SU-DHL-6 (cell line): Measurements from ENCODE around the gene CSN2.

Source experiments
- H2AFZ ChIP-seq: fragments of 200-600 bp; sonication (generic); 2 replicates; pipeline ENCODE4 v1.6.1; 2014; ENCODE audit warnings: low read depth, mild to moderate bottlenecking, moderate library complexity, mixed read lengths, antibody characterized with exemption, low read length; ENCODE audit not compliant: severe bottlenecking
- H3F3A ChIP-seq: fragments of 200-600 bp; shearing (Covaris generic); 2 replicates; pipeline ENCODE4 v1.6.0; 2016; ENCODE audit warnings: antibody characterized with exemption, mild to moderate bottlenecking; ENCODE audit not compliant: insufficient read depth
- H3K27ac ChIP-seq: fragments of 200-600 bp; sonication (generic); 2 replicates; pipeline ENCODE4 v1.5.1; 2016; ENCODE audit warnings: low read depth, mild to moderate bottlenecking, low read length, moderate library complexity, mixed read lengths
- H3K27me3 ChIP-seq: fragments of 200-600 bp; sonication (generic), shearing (Covaris generic); 2 replicates; pipeline ENCODE4 v1.6.0; 2014; ENCODE audit warnings: mild to moderate bottlenecking, low read length
- H3K36me3 ChIP-seq: fragments of 200-600 bp; sonication (generic); 2 replicates; pipeline ENCODE4 v1.6.1; 2014; ENCODE audit warnings: mild to moderate bottlenecking, low read length, mixed read lengths
- H3K4me2 ChIP-seq: fragments of 300-600, 200-600 bp; shearing (Covaris generic), sonication (generic); 2 replicates; pipeline ENCODE4 v1.6.0; 2014; ENCODE audit warnings: low read length, low read depth, mild to moderate bottlenecking; ENCODE audit not compliant: poor library complexity, severe bottlenecking
- H3K4me3 ChIP-seq: fragments of 200-600 bp; sonication (generic); 2 replicates; pipeline ENCODE4 v1.5.1; 2014; ENCODE audit warnings: antibody characterized with exemption, low read length, mild to moderate bottlenecking, mixed read lengths; ENCODE audit not compliant: insufficient read depth, poor library complexity, severe bottlenecking
- H3K79me2 ChIP-seq: fragments of 200-600 bp; sonication (generic); 2 replicates; pipeline ENCODE4 v1.6.1; 2014; ENCODE audit warnings: mild to moderate bottlenecking, low read length, moderate library complexity; ENCODE audit not compliant: insufficient read depth
- H3K9ac ChIP-seq: fragments of 200-600 bp; sonication (generic); 2 replicates; pipeline ENCODE4 v1.7.0; 2014; ENCODE audit warnings: mild to moderate bottlenecking, low read length
- H3K9me2 ChIP-seq: fragments of 200-600 bp; sonication (generic); replicated peaks from 2 replicates; pipeline ENCODE4 v1.6.1; 2014; ENCODE audit warnings: low read length; ENCODE audit not compliant: insufficient read depth
- H3K9me3 ChIP-seq: fragments of 200-600 bp; sonication (generic); 2 replicates; pipeline ENCODE4 v1.6.1; 2014; ENCODE audit warnings: low read length, mixed read lengths; ENCODE audit not compliant: insufficient read depth
- H4K20me1 ChIP-seq: fragments of 200-600 bp; sonication (generic); 2 replicates; pipeline ENCODE4 v1.6.1; 2014; ENCODE audit warnings: low read depth, mild to moderate bottlenecking, antibody characterized with exemption, low read length, moderate library complexity, mixed read lengths
- CTCF ChIP-seq: fragments of 200-600 bp; sonication (generic); IDR thresholded peaks from one replicate; pipeline ENCODE4 v1.5.1; 2017; ENCODE audit warnings: antibody characterized with exemption, mild to moderate bottlenecking, low read length, moderate library complexity; ENCODE audit not compliant: insufficient read depth, poor library complexity, severe bottlenecking
- EZH2phosphoT487 ChIP-seq: fragments of 200-600 bp; sonication (generic), shearing (Covaris generic); conservative IDR thresholded peaks from 2 replicates; pipeline ENCODE4 v1.6.1; 2018; ENCODE audit warnings: mild to moderate bottlenecking, antibody characterized with exemption, low read length, moderate library complexity, mixed read lengths

Gene CSN2

DNA sequence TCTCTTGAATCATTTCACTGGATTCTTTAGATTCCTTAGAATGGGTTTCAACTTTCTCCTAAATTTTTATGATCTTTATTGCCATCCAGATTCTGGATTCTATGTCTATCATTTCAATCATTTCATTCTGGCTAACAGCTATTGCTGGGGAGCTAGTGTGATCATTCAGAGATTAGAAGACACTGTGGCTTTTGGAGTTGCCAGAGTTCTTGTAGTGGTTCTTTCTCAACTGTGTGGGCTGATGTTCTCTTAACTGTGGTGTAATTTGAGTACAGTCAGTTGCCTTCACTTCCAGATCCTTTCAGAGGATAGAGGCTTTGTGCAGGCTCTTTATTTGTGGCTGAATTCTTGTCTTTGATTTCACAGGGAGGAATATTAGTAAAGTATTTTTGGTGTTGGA, 12.1 kb upstream of the CSN2 start:
- no peak overlapping the region for H3K4me2 ChIP-seq
- H3K79me2 ChIP-seq, result no peaks in the 10 kb centered on the region
- no peaks in the 10 kb centered on the region for H3K27me3 ChIP-seq
- no peaks in the 10 kb centered on the region for H4K20me1 ChIP-seq
- H3K27ac ChIP-seq, result no peak overlapping the region
- no peak overlapping the region for H3K9ac ChIP-seq
- no peaks in the 10 kb centered on the region for H3K9me3 ChIP-seq
- no peaks in the 10 kb centered on the region for H3K9me2 ChIP-seq
- H3F3A ChIP-seq, result no peaks in the 10 kb centered on the region
- TF ChIP-seq EZH2phosphoT487 (no peak), CTCF (no peak)
- H3K36me3 ChIP-seq, result no peaks in the 10 kb centered on the region
- H3K4me3 ChIP-seq, result no peak overlapping the region
- no peak overlapping the region for H2AFZ ChIP-seq

GRCh38 chr4:69974631-69975030, 9.1 kb upstream of the CSN2 start:
- Histone ChIP-seq H3K27me3 (no peaks in the 10 kb centered on the region), H3K4me2 (no peak overlapping the region), H3K9me2 (no peaks in the 10 kb centered on the region), H3F3A (no peaks in the 10 kb centered on the region), H3K36me3 (no peaks in the 10 kb centered on the region), H3K79me2 (no peaks in the 10 kb centered on the region), H2AFZ (no peak overlapping the region), H3K27ac (no peak overlapping the region), H3K4me3 (no peak overlapping the region), H4K20me1 (no peaks in the 10 kb centered on the region), H3K9me3 (no peaks in the 10 kb centered on the region), H3K9ac (no peak overlapping the region)
- TF ChIP-seq CTCF, result no peak
- TF ChIP-seq EZH2phosphoT487, result no peak

GRCh38 chr4:69970071-69970470, 4.5 kb upstream of the CSN2 start:
- TF ChIP-seq EZH2phosphoT487 (no peak), CTCF (no peak)
- no peaks in the 10 kb centered on the region for H3K36me3 ChIP-seq
- no peak overlapping the region for H3K4me2 ChIP-seq
- no peaks in the 10 kb centered on the region for H3K9me2 ChIP-seq
- H4K20me1 ChIP-seq, result no peaks in the 10 kb centered on the region
- H3K27ac ChIP-seq, result no peak overlapping the region
- H3K79me2 ChIP-seq, result no peaks in the 10 kb centered on the region
- no peak overlapping the region for H3K9ac ChIP-seq
- H3F3A ChIP-seq, result no peaks in the 10 kb centered on the region
- no peak overlapping the region for H3K4me3 ChIP-seq
- H3K27me3 ChIP-seq, result no peaks in the 10 kb centered on the region
- H2AFZ ChIP-seq, result no peak overlapping the region
- H3K9me3 ChIP-seq, result no peaks in the 10 kb centered on the region

GRCh38 chr4:69957209-69957608, 8.3 kb downstream of the CSN2 start:
- Histone ChIP-seq H3K27me3 (no peaks in the 10 kb centered on the region), H3K9me2 (no peaks in the 10 kb centered on the region), H3K4me2 (no peak overlapping the region), H3F3A (no peaks in the 10 kb centered on the region), H3K9me3 (no peaks in the 10 kb centered on the region), H2AFZ (no peak overlapping the region), H3K79me2 (no peaks in the 10 kb centered on the region), H3K27ac (no peak overlapping the region), H3K36me3 (no peaks in the 10 kb centered on the region), H3K9ac (no peak overlapping the region), H4K20me1 (no peaks in the 10 kb centered on the region), H3K4me3 (no peak overlapping the region)
- no peak for TF ChIP-seq EZH2phosphoT487
- no peak for TF ChIP-seq CTCF
